Loucy (cell line): Measurements from ENCODE around the gene GSK3B.

Experiments used
- CTCF ChIP-seq: fragments of 200-600 bp; sonication (generic); conservative IDR thresholded peaks from 2 replicates; pipeline ENCODE4 v1.5.1; 2014; ENCODE audit warnings: mild to moderate bottlenecking, antibody characterized with exemption, low read length
- EZH2phosphoT487 ChIP-seq: fragments of 200-600 bp; IDR thresholded peaks from 2 replicates; pipeline ENCODE4 v1.6.1; 2018; ENCODE audit warnings: antibody characterized with exemption, mild to moderate bottlenecking, moderate library complexity, borderline replicate concordance

DNA sequence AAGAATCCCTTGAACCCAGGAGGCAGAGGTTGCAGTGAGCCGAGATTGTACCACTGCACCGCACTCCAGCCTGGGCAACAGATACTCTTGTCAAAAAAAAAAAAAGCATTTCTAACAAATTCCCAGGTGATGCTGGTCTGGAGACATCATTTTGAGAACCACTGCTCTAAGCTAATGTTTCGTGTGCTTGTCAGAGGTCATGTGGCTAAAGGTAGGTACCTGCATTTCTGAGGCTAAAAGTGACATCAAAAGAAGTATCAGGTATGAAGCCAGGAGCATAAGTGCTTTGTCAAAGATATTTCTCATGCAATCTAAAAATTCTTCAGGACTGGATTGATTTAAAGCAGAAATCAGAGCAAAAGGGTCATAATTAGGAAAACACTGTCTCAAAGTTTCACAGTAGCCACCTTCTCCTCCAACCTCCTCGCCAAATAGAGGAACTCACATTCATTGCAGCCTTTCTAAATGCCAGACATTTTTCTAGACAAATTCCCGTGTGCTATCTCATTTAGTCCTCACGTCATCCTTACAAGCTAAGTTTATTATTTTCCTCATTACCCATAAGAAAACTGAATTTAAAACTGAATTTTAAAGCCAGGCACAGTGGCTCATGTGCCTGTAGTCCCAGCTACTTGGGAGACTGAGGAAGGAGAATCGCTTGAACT lies 25.7 kb upstream of the GSK3B start:
- TF ChIP-seq EZH2phosphoT487 (no peak), CTCF (no peak)
